Measurements from ENCODE around the gene SNX20.

Gene SNX20

DNA sequence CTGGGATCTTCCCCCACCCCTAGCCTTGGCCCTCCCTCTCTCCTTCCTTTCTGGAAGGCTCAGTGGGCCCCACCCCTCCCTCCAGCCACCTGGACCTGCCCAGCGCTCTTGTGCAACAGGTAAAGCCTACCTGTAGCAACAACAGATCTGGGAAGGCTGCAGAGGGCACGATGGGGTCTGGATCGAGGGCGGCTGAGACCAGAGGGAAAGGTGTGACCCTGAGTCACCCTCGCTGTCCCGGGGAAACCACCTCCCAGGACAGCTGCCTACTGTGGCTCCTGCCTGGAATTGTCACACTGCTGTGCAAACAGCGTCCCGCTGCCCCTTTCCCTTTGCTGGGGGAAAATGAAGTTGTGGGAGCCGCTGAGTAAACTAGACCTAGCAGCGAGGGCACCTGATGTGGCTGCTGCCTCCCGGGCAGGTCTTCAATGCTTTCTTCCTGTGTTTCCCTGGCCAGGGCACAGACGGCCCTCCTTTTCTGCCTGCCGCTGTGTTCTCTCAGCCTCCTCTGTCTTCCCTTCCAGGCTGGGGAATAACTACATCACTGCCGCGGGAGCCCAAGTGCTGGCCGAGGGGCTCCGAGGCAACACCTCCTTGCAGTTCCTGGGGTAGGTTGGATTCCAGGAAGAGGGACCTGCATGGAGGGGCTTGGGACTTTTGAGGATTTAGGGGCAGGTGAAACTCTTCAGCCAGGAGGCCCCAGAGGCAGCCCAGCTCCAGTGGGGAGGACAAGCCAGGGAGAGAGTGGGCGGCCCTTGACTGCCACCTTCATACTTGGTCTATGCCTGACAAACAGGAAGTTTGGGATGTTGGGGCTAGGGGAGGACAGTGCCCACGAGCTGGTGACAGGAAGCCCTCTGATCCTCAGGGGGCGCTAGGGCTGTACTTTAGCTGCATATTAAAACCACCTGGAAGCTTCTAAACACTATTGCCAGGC lies 38.6 kb upstream of the SNX20 start:
- 0 out of 2 replicates have a peak, but pooled peaks have one; percentile 11 for TF ChIP-seq CTCF (IDR thresholded peaks at IDR 0.05; ENCODE audit: low read depth, low read length)
- Histone ChIP-seq H3K4me3 (ENCODE audit: low read depth, low read length) (no peak overlapping the region), H3K9me3 (ENCODE audit: severe bottlenecking) (no peaks in the 10 kb centered on the region), H3K27ac (no peak overlapping the region), H3K36me3 (no peaks in the 10 kb centered on the region), H3K27me3 (ENCODE audit: insufficient read depth, low read depth, severe bottlenecking) (no peaks in the 10 kb centered on the region)
- no peak for DNase-seq

- H3K27ac ChIP-seq: no peak overlapping the region
Observed at GRCh38 chr16:50718761-50719400, 37.8 kb upstream of the SNX20 start.

DNA sequence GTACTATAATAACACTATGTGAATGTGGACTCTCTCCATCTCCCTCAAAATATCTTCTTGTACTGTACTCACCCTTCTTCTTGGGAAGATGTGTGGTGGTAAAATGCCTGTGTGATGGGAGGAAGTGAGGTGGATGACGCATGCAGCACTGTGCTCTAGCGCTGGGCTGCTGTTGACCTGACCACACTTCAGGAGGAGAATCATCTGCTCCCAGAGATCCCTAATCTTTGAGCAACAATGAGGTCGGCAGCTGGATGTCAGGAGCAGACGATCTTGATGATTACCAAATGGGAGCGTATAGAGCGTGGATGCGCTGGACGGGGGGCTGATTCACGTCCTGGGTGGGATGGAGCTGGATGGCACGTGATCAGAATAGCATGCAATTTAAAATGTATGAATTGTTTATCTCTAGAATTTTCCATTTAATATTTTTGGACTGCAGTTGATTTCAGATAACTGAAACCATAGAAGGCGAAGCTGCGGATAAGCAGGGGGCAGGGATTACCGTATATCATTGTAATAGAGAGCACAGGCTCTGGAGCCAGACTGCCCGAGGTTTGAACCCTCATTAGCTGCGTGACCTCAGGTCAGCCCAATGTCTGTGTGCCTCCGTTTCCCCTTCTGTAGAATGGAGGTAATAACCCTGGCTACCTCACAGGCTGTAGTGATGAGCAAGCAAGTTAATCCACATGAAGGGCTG lies 37.1 kb upstream of the SNX20 start:
- H3K9me3 ChIP-seq (ENCODE audit: severe bottlenecking): no peaks in the 10 kb centered on the region
- H3K36me3 ChIP-seq: no peaks in the 10 kb centered on the region
- no peak for TF ChIP-seq CTCF (IDR thresholded peaks at IDR 0.05; ENCODE audit: low read depth, low read length)
- H3K27me3 ChIP-seq (ENCODE audit: insufficient read depth, low read depth, severe bottlenecking): no peaks in the 10 kb centered on the region
- H3K4me3 ChIP-seq (ENCODE audit: low read depth, low read length): no peak overlapping the region
- no peak for DNase-seq
- H3K27ac ChIP-seq: no peak overlapping the region

More at GRCh38 chr16:50718761-50719400, 37.8 kb upstream of the SNX20 start:
- no peaks in the 10 kb centered on the region for H3K36me3 ChIP-seq
- H3K27me3 ChIP-seq (ENCODE audit: insufficient read depth, low read depth, severe bottlenecking): no peaks in the 10 kb centered on the region
- no peaks in the 10 kb centered on the region for H3K9me3 ChIP-seq (ENCODE audit: severe bottlenecking)
- H3K4me3 ChIP-seq (ENCODE audit: low read depth, low read length): no peak overlapping the region
- no peak for DNase-seq
- no peak for TF ChIP-seq CTCF (IDR thresholded peaks at IDR 0.05; ENCODE audit: low read depth, low read length)

DNA sequence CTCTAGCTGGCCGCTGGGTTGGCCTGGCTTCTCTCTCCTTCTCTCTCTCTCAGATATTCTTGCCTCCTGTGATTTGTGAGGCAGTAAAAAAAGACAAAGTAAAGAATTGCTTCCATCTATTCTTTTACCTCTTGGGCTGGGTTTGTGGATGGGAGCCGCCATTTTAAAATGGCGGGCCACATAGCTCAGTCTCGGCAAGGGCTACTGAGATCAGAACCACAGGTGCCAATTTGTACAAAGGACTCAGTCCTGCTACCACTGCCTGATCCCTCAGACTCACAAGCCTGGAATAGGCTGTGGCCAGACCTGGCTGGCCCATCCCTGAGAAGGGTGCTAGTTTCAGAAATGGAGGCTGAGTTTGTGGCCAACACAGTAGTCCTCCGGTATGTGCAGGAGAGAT lies 36.4 kb upstream of the SNX20 start:
- Histone ChIP-seq H3K27me3 (ENCODE audit: insufficient read depth, low read depth, severe bottlenecking) (no peaks in the 10 kb centered on the region), H3K36me3 (no peaks in the 10 kb centered on the region), H3K4me3 (ENCODE audit: low read depth, low read length) (no peak overlapping the region), H3K27ac (no peak overlapping the region), H3K9me3 (ENCODE audit: severe bottlenecking) (no peaks in the 10 kb centered on the region)
- no peak for TF ChIP-seq CTCF (IDR thresholded peaks at IDR 0.05; ENCODE audit: low read depth, low read length)
- no peak for DNase-seq

GRCh38 chr16:50717091-50717490 lies 36.0 kb upstream of the SNX20 start:
- TF ChIP-seq CTCF (IDR thresholded peaks at IDR 0.05; ENCODE audit: low read depth, low read length): no peak
- no peak for DNase-seq
- Histone ChIP-seq H3K4me3 (ENCODE audit: low read depth, low read length) (no peak overlapping the region), H3K27ac (no peak overlapping the region), H3K36me3 (no peaks in the 10 kb centered on the region), H3K9me3 (ENCODE audit: severe bottlenecking) (no peaks in the 10 kb centered on the region), H3K27me3 (ENCODE audit: insufficient read depth, low read depth, severe bottlenecking) (no peaks in the 10 kb centered on the region)

Measured in WERI-Rb-1 (cell line).